HL-60 (cell line): Measurements from ENCODE around the gene CDK19.
A peak's percentile ranks its signal among the peaks of the same experiment; 100 is the strongest.

Experiments used
- DNase-seq, 2 experiments: peaks; one replicate each; pipeline ENCODE4 v3.0.0-alpha.2; 2010 to 2020; ENCODE audit warnings: low read depth in 1 of 2, low spot score in 1 of 2
- H3K27ac ChIP-seq: fragments of 250-450 bp; sonication (Bioruptor Pico); replicated peaks from 2 replicates; pipeline ENCODE4 v1.5.1; 2020; ENCODE audit warnings: mild to moderate bottlenecking, moderate library complexity
- H3K27me3 ChIP-seq: fragments of 250-450 bp; sonication (Bioruptor Pico); 2 replicates; pipeline ENCODE4 v1.5.1; 2021; ENCODE audit warnings: mild to moderate bottlenecking, moderate library complexity; ENCODE audit not compliant: insufficient read depth, poor library complexity, severe bottlenecking
- H3K4me3 ChIP-seq: replicated peaks from 2 replicates; pipeline ENCODE4 v1.5.1; 2011; ENCODE audit warnings: mild to moderate bottlenecking, control low read depth, low read length; ENCODE audit not compliant: insufficient read depth
- GABPA ChIP-seq: IDR thresholded peaks from 2 replicates; pipeline ENCODE4 v1.6.1; 2012; ENCODE audit warnings: low read depth
- POLR2AphosphoS5 ChIP-seq: IDR thresholded peaks from 2 replicates; pipeline ENCODE4 v1.6.1; 2012; ENCODE audit warnings: low read depth
- SPI1 ChIP-seq: IDR thresholded peaks from 2 replicates; pipeline ENCODE4 v1.6.1; 2012; ENCODE audit warnings: low read depth, mild to moderate bottlenecking, borderline replicate concordance
- long read RNA-seq: library from polyadenylated mRNA; unstranded; transcript quantifications from one replicate; pipeline ENCODE4 v2.0.0, GENCODE V29; 2020
- TF ChIP-seq, protein P1 (sequence below): IDR thresholded peaks from 2 replicates; pipeline ENCODE4 v1.6.1; 2012; ENCODE audit warnings: low read depth; ENCODE audit not compliant: insufficient replicate concordance
- TF ChIP-seq, protein P2 (sequence below): IDR thresholded peaks from one replicate; pipeline ENCODE4 v1.5.1; 2011; ENCODE audit warnings: low read length, control low read depth, inconsistent platforms; ENCODE audit not compliant: insufficient read depth

Gene CDK19
- long read RNA-seq, full-length matches to known transcripts = 3 of 7 reads
- long read RNA-seq, partial matches to known transcripts = 0 of 7 reads
- long read RNA-seq, other reads (novel, unspliced or antisense) = 4 of 7 reads

DNA sequence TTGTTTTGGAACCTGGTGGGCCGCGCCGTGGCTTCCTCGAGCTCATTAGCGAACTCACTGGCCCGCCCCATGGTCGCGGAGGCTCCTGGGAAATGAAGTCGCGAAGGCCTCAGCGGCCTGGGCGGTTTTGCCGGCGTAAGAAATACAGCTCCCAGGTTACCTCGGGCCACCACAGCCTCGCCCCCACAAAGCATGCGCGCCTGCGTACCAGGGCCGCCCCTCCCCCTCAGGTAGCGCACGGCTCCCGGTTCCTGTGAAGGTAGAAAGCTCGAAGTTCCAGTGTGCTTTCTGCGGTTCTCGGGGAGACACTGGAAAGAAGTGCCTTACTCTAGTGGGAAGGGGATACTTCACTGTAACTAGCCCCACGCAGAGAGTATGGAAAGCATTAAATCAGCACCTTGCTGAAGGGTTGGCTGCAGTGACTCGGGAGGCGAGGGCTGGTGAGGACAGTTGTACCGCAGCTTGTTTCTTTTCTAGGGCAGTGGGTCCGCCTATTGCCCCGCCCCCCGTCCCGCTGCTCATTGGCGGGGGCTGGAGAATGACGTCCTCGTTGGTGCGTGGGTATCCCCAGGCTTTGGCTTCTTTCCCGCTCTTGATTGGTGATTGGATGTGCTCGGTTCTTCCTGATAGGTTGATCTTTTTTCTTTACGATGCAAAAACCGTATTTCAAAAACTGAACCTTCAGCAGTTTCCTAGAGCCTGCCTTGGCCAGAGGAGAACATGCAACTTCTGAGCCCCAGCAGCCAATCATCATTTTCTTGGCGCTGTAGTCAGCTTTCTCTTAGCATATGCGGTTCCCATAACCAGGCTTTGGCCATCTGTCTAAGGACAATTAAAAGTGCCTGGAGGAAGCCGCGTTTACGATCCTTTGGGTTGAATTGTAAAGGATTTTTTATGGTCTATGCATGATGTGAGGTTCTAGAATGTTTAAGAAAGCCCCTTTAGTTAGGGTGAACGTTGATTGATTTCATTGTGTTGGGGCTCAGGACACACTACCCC lies at the start of gene CDK19:
Gene CDK19, minus strand, starts transcription at position 59 of the 999 bp plus-strand sequence. CDS start 333 bp downstream, outside the sequence.
- DNase-seq = peak; percentile 97 to 100
- no peaks in the 10 kb centered on the region for H3K27me3 ChIP-seq
- peak within 1 kb of the TSS; percentile 94 for H3K27ac ChIP-seq
- H3K4me3 ChIP-seq = peak within 1 kb of the TSS; percentile 95
- TF ChIP-seq GABPA (0 out of 2 replicates have a peak, but pooled peaks have one; percentile 9), POLR2AphosphoS5 (peak; percentile 97), SPI1 (no peak; the same call in 1 of the 2 replicates)
- TF ChIP-seq, protein P1, sequence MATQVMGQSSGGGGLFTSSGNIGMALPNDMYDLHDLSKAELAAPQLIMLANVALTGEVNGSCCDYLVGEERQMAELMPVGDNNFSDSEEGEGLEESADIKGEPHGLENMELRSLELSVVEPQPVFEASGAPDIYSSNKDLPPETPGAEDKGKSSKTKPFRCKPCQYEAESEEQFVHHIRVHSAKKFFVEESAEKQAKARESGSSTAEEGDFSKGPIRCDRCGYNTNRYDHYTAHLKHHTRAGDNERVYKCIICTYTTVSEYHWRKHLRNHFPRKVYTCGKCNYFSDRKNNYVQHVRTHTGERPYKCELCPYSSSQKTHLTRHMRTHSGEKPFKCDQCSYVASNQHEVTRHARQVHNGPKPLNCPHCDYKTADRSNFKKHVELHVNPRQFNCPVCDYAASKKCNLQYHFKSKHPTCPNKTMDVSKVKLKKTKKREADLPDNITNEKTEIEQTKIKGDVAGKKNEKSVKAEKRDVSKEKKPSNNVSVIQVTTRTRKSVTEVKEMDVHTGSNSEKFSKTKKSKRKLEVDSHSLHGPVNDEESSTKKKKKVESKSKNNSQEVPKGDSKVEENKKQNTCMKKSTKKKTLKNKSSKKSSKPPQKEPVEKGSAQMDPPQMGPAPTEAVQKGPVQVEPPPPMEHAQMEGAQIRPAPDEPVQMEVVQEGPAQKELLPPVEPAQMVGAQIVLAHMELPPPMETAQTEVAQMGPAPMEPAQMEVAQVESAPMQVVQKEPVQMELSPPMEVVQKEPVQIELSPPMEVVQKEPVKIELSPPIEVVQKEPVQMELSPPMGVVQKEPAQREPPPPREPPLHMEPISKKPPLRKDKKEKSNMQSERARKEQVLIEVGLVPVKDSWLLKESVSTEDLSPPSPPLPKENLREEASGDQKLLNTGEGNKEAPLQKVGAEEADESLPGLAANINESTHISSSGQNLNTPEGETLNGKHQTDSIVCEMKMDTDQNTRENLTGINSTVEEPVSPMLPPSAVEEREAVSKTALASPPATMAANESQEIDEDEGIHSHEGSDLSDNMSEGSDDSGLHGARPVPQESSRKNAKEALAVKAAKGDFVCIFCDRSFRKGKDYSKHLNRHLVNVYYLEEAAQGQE = peak; percentile 46
- TF ChIP-seq, protein P2, sequence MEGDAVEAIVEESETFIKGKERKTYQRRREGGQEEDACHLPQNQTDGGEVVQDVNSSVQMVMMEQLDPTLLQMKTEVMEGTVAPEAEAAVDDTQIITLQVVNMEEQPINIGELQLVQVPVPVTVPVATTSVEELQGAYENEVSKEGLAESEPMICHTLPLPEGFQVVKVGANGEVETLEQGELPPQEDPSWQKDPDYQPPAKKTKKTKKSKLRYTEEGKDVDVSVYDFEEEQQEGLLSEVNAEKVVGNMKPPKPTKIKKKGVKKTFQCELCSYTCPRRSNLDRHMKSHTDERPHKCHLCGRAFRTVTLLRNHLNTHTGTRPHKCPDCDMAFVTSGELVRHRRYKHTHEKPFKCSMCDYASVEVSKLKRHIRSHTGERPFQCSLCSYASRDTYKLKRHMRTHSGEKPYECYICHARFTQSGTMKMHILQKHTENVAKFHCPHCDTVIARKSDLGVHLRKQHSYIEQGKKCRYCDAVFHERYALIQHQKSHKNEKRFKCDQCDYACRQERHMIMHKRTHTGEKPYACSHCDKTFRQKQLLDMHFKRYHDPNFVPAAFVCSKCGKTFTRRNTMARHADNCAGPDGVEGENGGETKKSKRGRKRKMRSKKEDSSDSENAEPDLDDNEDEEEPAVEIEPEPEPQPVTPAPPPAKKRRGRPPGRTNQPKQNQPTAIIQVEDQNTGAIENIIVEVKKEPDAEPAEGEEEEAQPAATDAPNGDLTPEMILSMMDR = no peak

DNA sequence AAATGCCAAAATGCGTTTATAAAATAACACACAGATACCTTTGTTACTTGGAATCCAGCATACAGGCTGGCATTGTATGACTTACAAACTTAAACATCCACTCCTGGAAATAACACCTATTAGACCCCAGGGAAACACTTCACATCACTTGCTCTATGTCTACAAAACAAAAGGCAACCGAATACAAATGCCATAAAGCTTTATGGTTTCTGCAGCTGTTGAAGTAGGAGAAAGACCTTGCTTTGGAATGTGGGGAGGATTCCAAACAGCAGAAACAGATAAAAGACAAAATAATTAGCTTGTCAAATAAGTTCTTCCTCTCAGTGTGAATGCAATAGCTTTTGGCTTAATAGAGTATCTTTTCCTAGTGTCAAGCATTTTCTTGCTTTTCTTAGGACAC lies 49.6 kb upstream of the CDK19 start:
- Histone ChIP-seq H3K27me3 (no peaks in the 10 kb centered on the region), H3K4me3 (no peak overlapping the region), H3K27ac (no peak overlapping the region)
- TF ChIP-seq, protein P1 = no peak
- TF ChIP-seq GABPA = no peak
- TF ChIP-seq SPI1 = no peak
- TF ChIP-seq, protein P2 = no peak
- no peak for DNase-seq

DNA sequence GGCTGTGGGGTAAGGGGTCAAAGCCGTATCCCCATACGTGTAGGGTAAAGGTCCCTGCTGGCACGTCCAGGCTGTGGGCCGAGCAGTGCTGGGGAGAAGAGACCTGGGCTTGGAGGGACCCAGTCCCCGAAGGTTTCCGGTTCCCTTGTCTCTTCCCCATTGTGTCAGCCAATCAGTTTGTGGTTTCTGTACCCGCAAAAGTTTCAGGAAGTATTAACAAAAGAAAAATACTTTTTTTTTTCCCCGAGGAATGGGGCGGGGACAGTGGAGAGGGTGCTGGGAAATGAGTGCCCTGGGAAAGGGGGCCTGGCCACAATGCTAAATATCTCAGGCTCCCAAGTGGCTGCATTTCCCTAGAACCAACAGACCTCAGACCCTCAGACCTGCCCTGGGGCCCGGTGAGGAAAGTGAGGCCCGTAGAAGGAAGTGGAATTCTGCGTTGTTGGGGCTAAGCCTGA lies 44.1 kb upstream of the CDK19 start:
- TF ChIP-seq GABPA = peak; percentile 72
- TF ChIP-seq, protein P2 = no peak
- TF ChIP-seq POLR2AphosphoS5 = peak; percentile 86; the same call in 1 of the 2 replicates
- peak; percentile 60; the same call in 1 of the 2 replicates for TF ChIP-seq SPI1
- TF ChIP-seq, protein P1 = no peak
- DNase-seq = peak; percentile 64 to 87
- Histone ChIP-seq H3K27me3 (no peaks in the 10 kb centered on the region), H3K4me3 (peak overlapping the region; percentile 24), H3K27ac (peak overlapping the region; percentile 80)
